NCI-H2196 treated with DMSO at 0.1 percent for 48 hours (cell line): ENCODE results near the gene ADAMTS15.
"Not testable (repeated sequence)": the region's sequence is repeated elsewhere in the genome, so short reads cannot be mapped to it uniquely, and the experiment has no call there.

Experiments used
- DNase-seq: peaks from one replicate; lab custom pipeline; 2025; ENCODE audit not compliant: unreplicated experiment; lab: John Stamatoyannopoulos, UW

ADAMTS15 gene

GRCh38 chr11:130434521-130435223, 13.8 kb upstream of the ADAMTS15 start:
- DNase-seq, result peak; percentile 75

GRCh38 chr11:130435671-130436070, 12.8 kb upstream of the ADAMTS15 start:
- DNase-seq, result no peak

DNA sequence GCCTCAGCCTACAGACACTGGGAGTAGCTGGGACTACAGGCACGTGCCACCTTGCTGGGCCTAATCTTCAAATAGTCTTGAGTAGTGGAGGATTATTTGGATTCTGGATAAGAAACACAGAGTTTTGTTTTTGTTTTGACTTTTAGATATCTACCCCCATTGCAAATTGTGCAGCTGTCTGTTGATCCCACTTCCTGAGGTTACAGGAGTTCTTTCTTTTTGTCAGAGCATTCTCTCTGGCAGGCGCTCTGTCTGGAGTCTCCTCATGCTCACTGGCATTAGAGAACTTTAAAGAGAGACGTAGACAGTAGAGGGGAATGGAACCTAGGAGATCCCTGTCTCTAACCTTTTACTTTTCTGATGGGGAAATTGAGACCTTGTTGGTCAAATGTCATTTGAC, 12.3 kb upstream of the ADAMTS15 start:
- no peak for DNase-seq

GRCh38 chr11:130437848-130438247, 10.6 kb upstream of the ADAMTS15 start:
- DNase-seq, result no peak

DNA sequence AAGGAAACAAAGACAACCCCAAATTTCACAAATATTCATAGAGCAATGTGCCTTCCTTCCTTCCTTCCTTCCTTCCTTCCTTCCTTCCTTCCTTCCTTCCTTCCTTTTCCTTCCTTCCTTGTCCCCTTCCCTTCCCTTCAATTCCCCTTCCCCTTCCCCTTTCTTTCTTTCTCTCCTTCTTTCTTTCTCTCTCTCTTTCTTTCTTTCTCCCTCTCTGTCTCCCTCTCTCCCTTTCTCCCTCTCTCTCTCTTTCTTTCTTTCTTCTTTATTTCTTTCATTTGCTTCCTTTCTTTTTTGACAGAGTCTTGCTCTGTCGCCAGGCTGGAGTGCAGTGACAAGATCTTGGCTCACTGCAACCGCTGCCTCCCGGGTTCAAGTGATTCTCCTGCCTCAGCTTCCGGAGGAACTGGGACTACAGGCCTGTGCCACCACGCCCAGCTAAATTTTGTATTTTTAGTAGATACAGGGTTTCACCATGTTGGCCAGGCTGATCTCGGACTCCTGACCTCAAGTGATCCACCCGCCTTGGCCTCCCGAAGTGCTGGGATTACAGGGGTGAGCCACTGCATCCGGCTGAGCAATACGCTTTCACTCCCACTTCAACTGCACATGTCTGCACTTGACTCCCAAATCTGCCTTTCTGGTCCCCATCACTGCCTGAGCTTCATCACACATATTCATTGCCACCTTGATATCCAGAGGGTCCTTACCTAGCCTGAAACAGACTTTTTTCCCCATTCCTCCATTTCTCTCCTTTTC, 9.9 kb upstream of the ADAMTS15 start:
- not testable (repeated sequence) for DNase-seq

- no peak for DNase-seq
Observed at GRCh38 chr11:130439160-130439519, 9.3 kb upstream of the ADAMTS15 start.

DNA sequence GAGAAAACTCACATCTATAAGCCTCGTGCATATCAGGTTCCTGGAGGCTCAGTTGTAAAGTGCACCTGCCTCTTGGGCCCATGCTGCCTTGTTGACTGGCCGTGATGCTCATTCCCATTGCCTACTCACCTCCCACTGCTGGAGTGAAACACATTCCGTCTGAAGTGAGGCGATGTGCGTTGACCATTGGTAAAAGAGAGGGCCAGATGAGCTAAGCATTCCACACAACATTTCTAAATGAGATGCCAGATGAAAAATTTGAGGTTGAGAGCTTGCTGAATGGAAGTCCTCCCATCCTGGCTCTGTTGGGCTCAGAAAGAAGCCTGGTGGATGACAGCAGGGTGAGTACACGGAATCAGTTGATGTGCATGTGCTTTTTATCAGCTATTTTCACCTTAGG, 8.6 kb upstream of the ADAMTS15 start:
- DNase-seq, result no peak

- DNase-seq, result no peak
Observed at GRCh38 chr11:130441719-130442118, 6.7 kb upstream of the ADAMTS15 start.

GRCh38 chr11:130442737-130443136, 5.7 kb upstream of the ADAMTS15 start:
- DNase-seq, result no peak

DNA sequence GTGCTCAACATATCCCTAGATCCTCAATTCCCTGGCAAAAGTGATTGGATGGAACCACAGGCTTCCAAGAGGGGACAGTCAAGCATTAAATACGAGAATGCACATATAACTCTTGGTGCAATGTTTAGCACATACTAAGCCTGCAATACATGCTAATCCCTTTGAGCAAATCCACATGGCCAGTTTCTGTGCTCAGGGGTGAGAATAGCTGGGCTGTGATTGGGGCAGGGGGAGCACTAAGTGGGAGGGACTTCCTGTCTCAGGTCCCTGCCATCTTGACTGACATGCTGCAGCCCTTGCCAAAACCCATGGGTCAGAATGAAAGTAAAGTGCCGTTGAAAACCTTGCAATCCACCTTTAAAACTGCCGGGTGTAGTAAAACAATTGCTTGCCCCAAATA, 2.7 kb upstream of the ADAMTS15 start:
- DNase-seq, result no peak

- DNase-seq, result no peak
Observed at GRCh38 chr11:130448039-130448415, 418 bp upstream of the ADAMTS15 start.

DNA sequence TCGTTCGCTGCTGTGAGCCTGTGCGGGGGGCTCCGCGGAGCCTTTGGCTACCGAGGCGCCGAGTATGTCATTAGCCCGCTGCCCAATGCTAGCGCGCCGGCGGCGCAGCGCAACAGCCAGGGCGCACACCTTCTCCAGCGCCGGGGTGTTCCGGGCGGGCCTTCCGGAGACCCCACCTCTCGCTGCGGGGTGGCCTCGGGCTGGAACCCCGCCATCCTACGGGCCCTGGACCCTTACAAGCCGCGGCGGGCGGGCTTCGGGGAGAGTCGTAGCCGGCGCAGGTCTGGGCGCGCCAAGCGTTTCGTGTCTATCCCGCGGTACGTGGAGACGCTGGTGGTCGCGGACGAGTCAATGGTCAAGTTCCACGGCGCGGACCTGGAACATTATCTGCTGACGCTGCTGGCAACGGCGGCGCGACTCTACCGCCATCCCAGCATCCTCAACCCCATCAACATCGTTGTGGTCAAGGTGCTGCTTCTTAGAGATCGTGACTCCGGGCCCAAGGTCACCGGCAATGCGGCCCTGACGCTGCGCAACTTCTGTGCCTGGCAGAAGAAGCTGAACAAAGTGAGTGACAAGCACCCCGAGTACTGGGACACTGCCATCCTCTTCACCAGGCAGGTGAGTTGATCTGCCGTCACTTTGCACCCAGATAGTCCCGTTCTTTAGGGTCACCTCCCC, 1.0 kb downstream of the ADAMTS15 start:
- DNase-seq, result no peak

DNA sequence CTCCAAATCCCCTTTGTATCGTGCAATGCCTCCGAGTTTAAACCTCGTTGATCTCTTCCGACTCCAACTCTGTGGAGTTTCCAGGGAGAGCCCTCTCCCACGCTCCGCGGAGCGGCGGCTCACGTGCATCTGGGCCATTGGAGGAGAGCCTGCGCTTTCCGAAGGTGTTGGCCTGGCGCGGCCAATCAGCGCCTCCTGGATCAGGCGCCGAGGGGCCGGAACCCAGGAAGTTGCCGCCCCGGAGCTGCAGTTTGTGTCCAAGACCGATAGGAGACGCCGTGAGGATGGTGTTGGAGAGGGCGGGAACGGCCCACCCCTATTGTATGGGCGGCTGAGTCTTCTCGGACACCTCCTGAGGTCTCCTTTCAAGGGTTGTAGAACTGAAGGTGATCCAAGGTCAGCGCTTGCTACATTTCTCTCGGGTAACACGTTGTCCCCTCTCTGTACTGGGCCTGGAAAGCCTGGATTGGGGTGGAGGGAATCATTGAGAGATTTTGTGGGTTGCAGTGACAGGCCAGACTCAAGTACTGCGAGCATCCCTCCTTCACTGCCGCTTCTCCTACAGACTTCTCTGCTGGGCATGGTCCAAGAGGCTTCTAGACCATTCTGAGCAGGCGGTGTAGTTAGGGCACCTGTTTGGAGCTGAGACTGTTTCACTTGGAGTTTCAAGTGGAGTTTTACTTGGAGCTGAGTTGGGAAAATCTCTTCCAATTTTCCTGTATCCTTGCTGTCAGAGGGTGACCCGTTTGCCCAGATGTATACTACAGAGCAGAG, 1.7 kb downstream of the ADAMTS15 start:
- DNase-seq, result no peak

GRCh38 chr11:130451231-130452019, 3.0 kb downstream of the ADAMTS15 start:
- no peak for DNase-seq

DNA sequence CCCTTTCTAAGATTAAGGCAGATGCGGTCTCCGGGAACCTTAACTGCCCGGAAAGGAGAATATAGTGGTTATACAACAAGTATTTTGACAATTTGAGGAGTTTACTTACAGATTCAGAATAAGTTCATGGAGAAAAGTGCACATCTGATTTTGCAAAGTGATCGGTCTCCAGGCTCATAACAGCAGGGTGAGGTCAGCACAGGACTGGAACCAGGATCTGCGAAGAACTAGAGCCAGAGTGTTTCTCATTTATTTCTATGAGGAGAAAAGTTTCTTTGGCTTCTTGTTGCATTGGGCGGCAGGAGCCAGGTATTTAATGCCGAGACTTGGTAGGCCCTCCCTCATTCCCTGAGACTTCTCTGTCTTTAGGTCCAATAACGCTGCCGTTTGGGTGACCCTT, 3.7 kb downstream of the ADAMTS15 start:
- no peak for DNase-seq

DNA sequence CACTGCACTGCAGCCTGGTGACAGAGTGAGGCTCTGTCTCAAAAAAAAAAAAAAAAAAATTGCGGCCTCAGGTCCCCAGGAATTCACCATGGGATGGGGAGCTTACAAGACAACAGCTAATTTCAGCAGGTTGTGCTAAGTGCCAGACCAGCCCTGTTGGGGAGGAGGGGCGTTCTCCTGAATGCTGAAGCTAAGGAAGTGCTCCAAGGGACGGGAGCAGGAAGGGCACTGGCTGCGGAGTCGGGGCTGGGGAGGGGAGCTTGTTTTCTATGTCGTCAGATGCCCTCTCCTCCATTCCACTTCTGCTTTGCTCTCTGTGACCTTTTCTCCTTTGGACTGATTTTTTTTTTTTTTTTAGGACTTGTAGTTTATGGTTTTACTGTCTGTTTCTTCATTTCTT, 4.5 kb downstream of the ADAMTS15 start:
- DNase-seq, result no peak

GRCh38 chr11:130454491-130455252, 6.2 kb downstream of the ADAMTS15 start:
- no peak for DNase-seq

GRCh38 chr11:130455483-130456127, 7.2 kb downstream of the ADAMTS15 start:
- no peak for DNase-seq

DNA sequence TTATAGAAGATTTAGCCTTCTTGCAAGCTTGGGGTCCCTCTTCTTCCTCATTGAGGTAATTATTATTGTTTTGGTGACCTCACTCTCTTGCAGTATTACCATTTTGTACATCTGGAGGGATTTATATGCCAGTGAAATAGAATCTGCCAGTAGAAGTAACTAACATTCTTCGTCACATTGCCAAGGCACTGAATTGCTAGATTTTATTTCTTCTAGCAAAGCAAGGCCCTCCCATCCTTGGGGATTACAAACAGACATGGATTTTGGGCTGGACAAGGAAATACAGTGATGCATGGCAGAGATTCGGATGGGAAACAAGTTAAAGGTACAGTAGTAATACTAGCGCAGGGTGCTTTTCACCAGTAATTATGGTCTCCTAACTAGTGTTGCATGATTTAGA, 7.8 kb downstream of the ADAMTS15 start:
- DNase-seq, result no peak
